ENCODE data around the gene NEURL1B. TPM values are rescaled to one million over a fixed set of nuclear protein-coding genes. Genes with fewer than 3 reads are reported as not detected.

NEURL1B gene
- total RNA-seq, 2 experiments from 2014 or later: 0.32 to 0.57 TPM

GRCh38 chr5:172640139-172640538, 924 bp upstream of the NEURL1B start:
- H3K4me1 ChIP-seq (ENCODE audit: insufficient read depth, low read length, poor library complexity, severe bottlenecking): peaks cover 18% of the 10 kb centered on the region
- ChIA-PET POLR2A (interaction anchor here (0.7 kb wide), 1 partner anchor 54 kb away, joined by 4 read pairs; no protein-coding TSS in a partner anchor), CTCF (ENCODE audit: unreplicated experiment) (no interaction called here)
- H2AFZ ChIP-seq (ENCODE audit: low read length): no peak overlapping the region; the same call in 1 of the 2 replicates
- intact Hi-C loops (cut with micrococcal nuclease; ENCODE audit: unreplicated experiment): no loop called here
- DNase-seq (ENCODE audit: low spot score): no peak
- H3K27ac ChIP-seq (ENCODE audit: low read depth, low read length, poor library complexity, severe bottlenecking): no peak overlapping the region
- H4K20me1 ChIP-seq (ENCODE audit: insufficient read depth, low read length): no peaks in the 10 kb centered on the region
- TF ChIP-seq, protein P1, sequence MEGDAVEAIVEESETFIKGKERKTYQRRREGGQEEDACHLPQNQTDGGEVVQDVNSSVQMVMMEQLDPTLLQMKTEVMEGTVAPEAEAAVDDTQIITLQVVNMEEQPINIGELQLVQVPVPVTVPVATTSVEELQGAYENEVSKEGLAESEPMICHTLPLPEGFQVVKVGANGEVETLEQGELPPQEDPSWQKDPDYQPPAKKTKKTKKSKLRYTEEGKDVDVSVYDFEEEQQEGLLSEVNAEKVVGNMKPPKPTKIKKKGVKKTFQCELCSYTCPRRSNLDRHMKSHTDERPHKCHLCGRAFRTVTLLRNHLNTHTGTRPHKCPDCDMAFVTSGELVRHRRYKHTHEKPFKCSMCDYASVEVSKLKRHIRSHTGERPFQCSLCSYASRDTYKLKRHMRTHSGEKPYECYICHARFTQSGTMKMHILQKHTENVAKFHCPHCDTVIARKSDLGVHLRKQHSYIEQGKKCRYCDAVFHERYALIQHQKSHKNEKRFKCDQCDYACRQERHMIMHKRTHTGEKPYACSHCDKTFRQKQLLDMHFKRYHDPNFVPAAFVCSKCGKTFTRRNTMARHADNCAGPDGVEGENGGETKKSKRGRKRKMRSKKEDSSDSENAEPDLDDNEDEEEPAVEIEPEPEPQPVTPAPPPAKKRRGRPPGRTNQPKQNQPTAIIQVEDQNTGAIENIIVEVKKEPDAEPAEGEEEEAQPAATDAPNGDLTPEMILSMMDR (conservative IDR thresholded peaks at IDR 0.05; ENCODE audit: low read length): no peak
- TF ChIP-seq EZH2phosphoT487 (IDR thresholded peaks at IDR 0.05; ENCODE audit: borderline replicate concordance, low read depth, low read length): no peak
- no peaks in the 10 kb centered on the region for H3K9me3 ChIP-seq (ENCODE audit: low read length)
- H3K36me3 ChIP-seq (ENCODE audit: insufficient read depth, low read length): no peaks in the 10 kb centered on the region
- peak overlapping the region; percentile 57 for H3K4me2 ChIP-seq (ENCODE audit: low read length)
- H3K4me3 ChIP-seq (ENCODE audit: low read depth, low read length, poor library complexity, severe bottlenecking): no peak overlapping the region
- no peaks in the 10 kb centered on the region for H3K79me2 ChIP-seq (ENCODE audit: insufficient read depth, low read depth, low read length)
- BruUV-seq (replicated peaks): no TSS peak
- H3K9me2 ChIP-seq (ENCODE audit: insufficient read depth, low read length): no peaks in the 10 kb centered on the region

DNA sequence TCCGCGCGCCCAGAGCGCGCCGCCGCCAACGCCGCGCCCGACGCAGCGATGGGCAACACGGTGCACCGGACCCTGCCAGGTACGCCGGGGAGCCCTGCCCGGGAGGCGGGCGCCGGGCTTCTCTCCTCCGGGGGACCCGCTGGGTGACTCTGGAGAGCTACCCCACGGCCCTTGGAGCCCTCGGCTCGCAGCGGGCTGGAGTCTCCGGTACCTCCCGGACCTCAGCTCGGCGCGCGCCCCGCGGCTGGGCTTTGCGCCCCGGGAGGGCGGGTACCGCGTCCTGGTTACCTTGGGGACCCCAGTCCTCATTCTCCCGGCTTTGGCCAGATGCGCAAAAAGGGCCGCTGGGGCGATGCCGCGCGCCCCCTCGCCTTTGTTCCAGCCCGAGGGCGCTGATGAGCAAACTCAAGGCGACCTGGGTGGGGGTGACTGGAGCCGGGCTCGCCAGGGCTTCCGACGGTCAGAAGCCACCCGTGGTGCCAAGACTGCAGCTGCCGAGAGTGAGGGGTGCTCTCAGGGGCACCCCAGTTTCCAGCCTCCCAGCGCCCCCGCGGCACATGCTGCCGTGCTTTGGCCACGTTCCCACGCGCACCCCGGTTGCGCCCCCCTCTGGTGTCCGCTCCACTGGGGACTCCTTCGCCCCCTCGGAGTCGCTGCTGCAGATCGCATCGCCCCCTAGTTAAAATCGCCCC, 442 bp downstream of the NEURL1B start:
- intact Hi-C loops (cut with micrococcal nuclease; ENCODE audit: unreplicated experiment): no loop called here
- CTCF ChIA-PET (ENCODE audit: unreplicated experiment): no interaction called here

More for the DNA sequence above, 442 bp downstream of the NEURL1B start:
- Histone ChIP-seq H2AFZ (ENCODE audit: low read length) (peak overlapping the region; percentile 55; the same call in 1 of the 2 replicates), H3K36me3 (ENCODE audit: insufficient read depth, low read length) (no peaks in the 10 kb centered on the region), H3K79me2 (ENCODE audit: insufficient read depth, low read depth, low read length) (no peaks in the 10 kb centered on the region), H3K4me3 (ENCODE audit: low read depth, low read length, poor library complexity, severe bottlenecking) (peak overlapping the region; percentile 59), H4K20me1 (ENCODE audit: insufficient read depth, low read length) (no peaks in the 10 kb centered on the region), H3K4me1 (ENCODE audit: insufficient read depth, low read length, poor library complexity, severe bottlenecking) (peaks cover 18% of the 10 kb centered on the region), H3K9me2 (ENCODE audit: insufficient read depth, low read length) (no peaks in the 10 kb centered on the region), H3K9me3 (ENCODE audit: low read length) (no peaks in the 10 kb centered on the region), H3K27ac (ENCODE audit: low read depth, low read length, poor library complexity, severe bottlenecking) (no peak overlapping the region), H3K4me2 (ENCODE audit: low read length) (peak overlapping the region; percentile 65)
- TF ChIP-seq, protein P1 (conservative IDR thresholded peaks at IDR 0.05; ENCODE audit: low read length): peak; percentile 57; the same call in 1 of the 2 replicates
- no peak for TF ChIP-seq EZH2phosphoT487 (IDR thresholded peaks at IDR 0.05; ENCODE audit: borderline replicate concordance, low read depth, low read length)
- DNase-seq (ENCODE audit: low spot score): peak; percentile 7
- POLR2A ChIA-PET: no interaction called here
- BruUV-seq (replicated peaks): no TSS peak
